Thyroid gland (tissue), 4 donors: ENCODE data around the gene KCNJ5. TPM values are rescaled to one million over a fixed set of nuclear protein-coding genes. Genes with fewer than 3 reads are reported as not detected.

Experiments used
- DNase-seq, 2 donors: peaks; one replicate each; pipeline ENCODE4 v3.0.0-alpha.2; 2019
- H3K27ac ChIP-seq, 3 donors: fragments of 200-600 bp; sonication (generic); 1 replicate in 2 of 3; 2 replicates in 1 of 3; pipeline ENCODE4 v1.5.1; 2016 to 2019; ENCODE audit warnings: mild to moderate bottlenecking in 1 of 3, moderate library complexity in 1 of 3
- H3K27me3 ChIP-seq: fragments of 200-600 bp; sonication (generic); one replicate; pipeline ENCODE4 v1.5.1; 2019
- H3K36me3 ChIP-seq, 2 donors: fragments of 200-600 bp; sonication (generic); one replicate each; pipeline ENCODE4 v1.5.1; 2016 to 2019
- H3K4me1 ChIP-seq, 2 donors: fragments of 200-600 bp; sonication (generic); one replicate each; pipeline ENCODE4 v1.5.1; 2017 to 2019
- H3K4me3 ChIP-seq, 3 donors: fragments of 200-600 bp; sonication (generic); replicated peaks in 1 of 3; 1 replicate in 2 of 3; 2 replicates in 1 of 3; pipeline ENCODE4 v1.5.1; 2016; ENCODE audit warnings: mild to moderate bottlenecking in 1 of 3
- H3K9me3 ChIP-seq: fragments of 200-600 bp; sonication (generic); one replicate; pipeline ENCODE4 v1.5.1; 2017
- POLR2A ChIP-seq, 2 donors: fragments of 450-650 bp; IDR thresholded peaks; one replicate each; pipeline ENCODE4 v1.6.1; 2017; ENCODE audit warnings: antibody characterized with exemption in 2 of 2, mild to moderate bottlenecking in 2 of 2, moderate library complexity in 1 of 2
- whole genome bisulfite sequencing, 2 donors: methylation state at CpG; one replicate each; pipeline ENCODE4 v1.1.5; 2017; 5-methylcytosine and 5-hydroxymethylcytosine counted together
- intact Hi-C: fragments of 100-400 bp; cut with DNase I; formaldehyde crosslinking; loops from one replicate; pipeline ENCODE4 v1.15.1; 2023
- total RNA-seq, 4 donors: library from RNA; depleted of rRNA; stranded (reverse); fragments of >200 nt; gene quantifications; one replicate each; pipeline ENCODE4 v1.2.3, GENCODE V29; 2016
- TF ChIP-seq, protein P1 (sequence below), 6 experiments: fragments of 200-600 bp in 3 of 6; fragments of 450-650 bp in 3 of 6; sonication (generic) in 3 of 6; IDR thresholded peaks; one replicate each; pipeline ENCODE4 v1.5.1; 2016 to 2019; ENCODE audit warnings: antibody characterized with exemption in 6 of 6, mild to moderate bottlenecking in 2 of 6, inconsistent platforms in 1 of 6, moderate library complexity in 1 of 6

Gene KCNJ5
- total RNA-seq, 4 donors from 2014 or later = 0.40 to 2.7 (median 1.2) TPM

GRCh38 chr11:128927683-128928336, 36.7 kb downstream of the KCNJ5 start:
- no peak for TF ChIP-seq POLR2A (IDR thresholded peaks at IDR 0.05)
- TF ChIP-seq, protein P1, sequence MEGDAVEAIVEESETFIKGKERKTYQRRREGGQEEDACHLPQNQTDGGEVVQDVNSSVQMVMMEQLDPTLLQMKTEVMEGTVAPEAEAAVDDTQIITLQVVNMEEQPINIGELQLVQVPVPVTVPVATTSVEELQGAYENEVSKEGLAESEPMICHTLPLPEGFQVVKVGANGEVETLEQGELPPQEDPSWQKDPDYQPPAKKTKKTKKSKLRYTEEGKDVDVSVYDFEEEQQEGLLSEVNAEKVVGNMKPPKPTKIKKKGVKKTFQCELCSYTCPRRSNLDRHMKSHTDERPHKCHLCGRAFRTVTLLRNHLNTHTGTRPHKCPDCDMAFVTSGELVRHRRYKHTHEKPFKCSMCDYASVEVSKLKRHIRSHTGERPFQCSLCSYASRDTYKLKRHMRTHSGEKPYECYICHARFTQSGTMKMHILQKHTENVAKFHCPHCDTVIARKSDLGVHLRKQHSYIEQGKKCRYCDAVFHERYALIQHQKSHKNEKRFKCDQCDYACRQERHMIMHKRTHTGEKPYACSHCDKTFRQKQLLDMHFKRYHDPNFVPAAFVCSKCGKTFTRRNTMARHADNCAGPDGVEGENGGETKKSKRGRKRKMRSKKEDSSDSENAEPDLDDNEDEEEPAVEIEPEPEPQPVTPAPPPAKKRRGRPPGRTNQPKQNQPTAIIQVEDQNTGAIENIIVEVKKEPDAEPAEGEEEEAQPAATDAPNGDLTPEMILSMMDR (IDR thresholded peaks at IDR 0.05) = no peak
- intact Hi-C loops = no loop called here
- DNase-seq = no peak
- WGBS, 2 donors = 82 to 83% methylated on average over 9 to 12 of the region's 12 CpGs
- Histone ChIP-seq H3K27ac (no peak overlapping the region), H3K36me3 (no peaks in the 10 kb centered on the region), H3K4me1 (no peaks in the 10 kb centered on the region), H3K9me3 (no peaks in the 10 kb centered on the region), H3K4me3 (no peak overlapping the region), H3K27me3 (no peaks in the 10 kb centered on the region)

GRCh38 chr11:128928400-128928799, 37.2 kb downstream of the KCNJ5 start:
- no peak for DNase-seq
- H3K27me3 ChIP-seq = no peaks in the 10 kb centered on the region
- no peak overlapping the region for H3K27ac ChIP-seq
- H3K4me1 ChIP-seq = no peaks in the 10 kb centered on the region
- 39 to 45% methylated on average over 5 of the region's 5 CpGs for WGBS, 2 donors
- intact Hi-C loops = no loop called here
- TF ChIP-seq, protein P1 (IDR thresholded peaks at IDR 0.05) = no peak
- TF ChIP-seq POLR2A (IDR thresholded peaks at IDR 0.05) = no peak
- H3K9me3 ChIP-seq = no peaks in the 10 kb centered on the region
- no peak overlapping the region for H3K4me3 ChIP-seq
- no peaks in the 10 kb centered on the region for H3K36me3 ChIP-seq

DNA sequence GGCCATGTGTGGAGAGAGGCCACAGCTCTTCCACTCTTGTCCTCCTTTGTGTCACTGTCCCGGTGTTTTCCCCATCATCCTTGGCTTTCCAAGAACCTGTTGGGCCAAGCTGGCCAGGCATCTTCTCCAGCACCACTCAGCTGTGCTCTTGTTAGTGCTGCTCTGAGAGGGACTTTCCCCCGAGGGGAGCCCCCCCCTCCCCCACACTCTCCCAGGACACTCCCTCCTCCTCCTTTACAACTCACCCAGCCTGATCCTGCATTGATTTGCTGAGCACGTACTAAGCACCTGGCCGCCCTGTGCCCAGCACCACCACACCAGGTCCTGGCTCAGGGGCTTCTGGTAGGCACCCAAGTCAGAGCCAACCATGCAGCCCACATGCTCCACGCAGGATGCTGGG, 38.3 kb downstream of the KCNJ5 start:
- TF ChIP-seq POLR2A (IDR thresholded peaks at IDR 0.05) = no peak
- TF ChIP-seq, protein P1 (IDR thresholded peaks at IDR 0.05) = no peak
- no peak overlapping the region for H3K27ac ChIP-seq
- intact Hi-C loops = no loop called here
- H3K27me3 ChIP-seq = no peaks in the 10 kb centered on the region
- no peaks in the 10 kb centered on the region for H3K4me1 ChIP-seq
- no peaks in the 10 kb centered on the region for H3K36me3 ChIP-seq
- no peaks in the 10 kb centered on the region for H3K9me3 ChIP-seq
- DNase-seq = peak; percentile 39 to 53
- no peak overlapping the region for H3K4me3 ChIP-seq
- 43 to 47% methylated on average over 4 to 5 of the region's 5 CpGs for WGBS, 2 donors

GRCh38 chr11:128929991-128930390, 38.8 kb downstream of the KCNJ5 start:
- Histone ChIP-seq H3K4me1 (no peaks in the 10 kb centered on the region), H3K36me3 (no peaks in the 10 kb centered on the region), H3K9me3 (no peaks in the 10 kb centered on the region), H3K27ac (no peak overlapping the region), H3K4me3 (no peak overlapping the region), H3K27me3 (no peaks in the 10 kb centered on the region)
- TF ChIP-seq, protein P1 (IDR thresholded peaks at IDR 0.05) = no peak
- no peak for TF ChIP-seq POLR2A (IDR thresholded peaks at IDR 0.05)
- WGBS, 2 donors = 46 to 65% methylated on average over 12 of the region's 12 CpGs
- DNase-seq = no peak
- intact Hi-C loops = no loop called here

GRCh38 chr11:128931066-128931465, 39.9 kb downstream of the KCNJ5 start:
- WGBS, 2 donors = 60 to 78% methylated on average over 3 of the region's 3 CpGs
- Histone ChIP-seq H3K9me3 (no peaks in the 10 kb centered on the region), H3K36me3 (no peaks in the 10 kb centered on the region), H3K27me3 (no peaks in the 10 kb centered on the region), H3K4me3 (no peak overlapping the region), H3K27ac (no peak overlapping the region), H3K4me1 (no peaks in the 10 kb centered on the region)
- TF ChIP-seq, protein P1 (IDR thresholded peaks at IDR 0.05) = no peak
- no peak for TF ChIP-seq POLR2A (IDR thresholded peaks at IDR 0.05)
- no peak for DNase-seq
- intact Hi-C loops = no loop called here
